Measurements from ENCODE around the gene FBRS. TPM values are rescaled to one million over a fixed set of nuclear protein-coding genes. Genes with fewer than 3 reads are reported as not detected.
"Not testable (repeated sequence)": the region's sequence is repeated elsewhere in the genome, so short reads cannot be mapped to it uniquely, and the experiment has no call there.

The FBRS gene
- total RNA-seq, 2 donors from 2014 or later = 39.3 to 160 TPM

DNA sequence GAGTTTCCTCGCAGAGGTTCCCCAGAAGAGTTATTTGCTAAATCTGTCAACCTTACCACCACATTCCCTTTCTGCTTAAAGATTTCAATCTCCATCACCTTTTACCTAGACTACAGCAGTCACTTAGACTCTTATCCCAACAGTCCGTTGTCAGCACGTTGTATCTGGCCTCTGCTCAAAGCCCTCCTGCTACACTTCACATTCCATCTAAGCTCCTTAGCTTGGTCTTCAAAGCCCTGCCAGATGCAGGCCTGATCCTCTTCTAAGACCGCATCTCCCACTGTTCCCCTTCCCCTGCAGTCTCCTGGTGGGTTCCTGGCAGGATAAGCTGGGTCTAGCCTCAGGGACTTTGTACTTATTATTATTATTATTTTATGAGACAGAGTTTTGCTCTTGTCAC is 30.5 kb downstream of the FBRS start:
- Histone ChIP-seq H3K27ac (no peak overlapping the region), H3K4me1 (ENCODE audit: control insufficient read depth in 1 of 2, low read depth in 2 of 2) (peaks cover 0 to 1% of the 10 kb centered on the region in 2 donors), H3K4me3 (no peak overlapping the region), H3K36me3 (no peaks in the 10 kb centered on the region), H3K27me3 (replicated peaks; ENCODE audit: insufficient read depth) (no peaks in the 10 kb centered on the region), H3K9me3 (no peaks in the 10 kb centered on the region)
- ATAC-seq (ENCODE audit: insufficient number of reproducible peaks, low FRiP score, low read depth) (no peak), DNase-seq (ENCODE audit: low spot score) (no peak)
- TF ChIP-seq, protein P1, sequence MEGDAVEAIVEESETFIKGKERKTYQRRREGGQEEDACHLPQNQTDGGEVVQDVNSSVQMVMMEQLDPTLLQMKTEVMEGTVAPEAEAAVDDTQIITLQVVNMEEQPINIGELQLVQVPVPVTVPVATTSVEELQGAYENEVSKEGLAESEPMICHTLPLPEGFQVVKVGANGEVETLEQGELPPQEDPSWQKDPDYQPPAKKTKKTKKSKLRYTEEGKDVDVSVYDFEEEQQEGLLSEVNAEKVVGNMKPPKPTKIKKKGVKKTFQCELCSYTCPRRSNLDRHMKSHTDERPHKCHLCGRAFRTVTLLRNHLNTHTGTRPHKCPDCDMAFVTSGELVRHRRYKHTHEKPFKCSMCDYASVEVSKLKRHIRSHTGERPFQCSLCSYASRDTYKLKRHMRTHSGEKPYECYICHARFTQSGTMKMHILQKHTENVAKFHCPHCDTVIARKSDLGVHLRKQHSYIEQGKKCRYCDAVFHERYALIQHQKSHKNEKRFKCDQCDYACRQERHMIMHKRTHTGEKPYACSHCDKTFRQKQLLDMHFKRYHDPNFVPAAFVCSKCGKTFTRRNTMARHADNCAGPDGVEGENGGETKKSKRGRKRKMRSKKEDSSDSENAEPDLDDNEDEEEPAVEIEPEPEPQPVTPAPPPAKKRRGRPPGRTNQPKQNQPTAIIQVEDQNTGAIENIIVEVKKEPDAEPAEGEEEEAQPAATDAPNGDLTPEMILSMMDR (IDR thresholded peaks at IDR 0.05) = no peak

DNA sequence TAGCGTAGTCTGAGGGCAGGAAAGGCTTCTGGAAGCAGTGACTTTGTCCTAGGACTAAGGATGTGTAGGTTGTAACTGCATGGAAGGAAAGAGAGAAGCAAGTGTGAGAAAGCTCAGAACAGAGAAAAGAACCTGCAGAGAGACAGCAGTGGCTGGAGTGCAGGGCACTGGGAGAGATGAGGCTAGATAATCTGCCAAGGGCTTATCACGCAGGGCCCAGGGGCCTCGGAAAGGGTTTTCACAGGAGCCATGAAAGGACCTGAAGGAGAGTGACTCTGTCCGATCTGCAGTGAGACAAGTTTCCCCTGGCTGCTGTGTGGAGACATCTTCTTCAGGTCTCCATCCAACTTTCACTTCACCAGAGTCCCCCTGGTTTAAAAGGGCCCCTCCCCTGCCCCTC is 33.7 kb downstream of the FBRS start:
- TF ChIP-seq, protein P1 (IDR thresholded peaks at IDR 0.05) = no peak
- ATAC-seq (ENCODE audit: insufficient number of reproducible peaks, low FRiP score, low read depth) = no peak
- Histone ChIP-seq H3K9me3 (no peaks in the 10 kb centered on the region), H3K4me3 (no peak overlapping the region), H3K27me3 (replicated peaks; ENCODE audit: insufficient read depth) (no peaks in the 10 kb centered on the region), H3K4me1 (ENCODE audit: control insufficient read depth in 1 of 2, low read depth in 2 of 2) (peaks cover 0 to 5% of the 10 kb centered on the region in 2 donors), H3K27ac (no peak overlapping the region), H3K36me3 (no peaks in the 10 kb centered on the region)
- no peak for DNase-seq (ENCODE audit: low spot score)

DNA sequence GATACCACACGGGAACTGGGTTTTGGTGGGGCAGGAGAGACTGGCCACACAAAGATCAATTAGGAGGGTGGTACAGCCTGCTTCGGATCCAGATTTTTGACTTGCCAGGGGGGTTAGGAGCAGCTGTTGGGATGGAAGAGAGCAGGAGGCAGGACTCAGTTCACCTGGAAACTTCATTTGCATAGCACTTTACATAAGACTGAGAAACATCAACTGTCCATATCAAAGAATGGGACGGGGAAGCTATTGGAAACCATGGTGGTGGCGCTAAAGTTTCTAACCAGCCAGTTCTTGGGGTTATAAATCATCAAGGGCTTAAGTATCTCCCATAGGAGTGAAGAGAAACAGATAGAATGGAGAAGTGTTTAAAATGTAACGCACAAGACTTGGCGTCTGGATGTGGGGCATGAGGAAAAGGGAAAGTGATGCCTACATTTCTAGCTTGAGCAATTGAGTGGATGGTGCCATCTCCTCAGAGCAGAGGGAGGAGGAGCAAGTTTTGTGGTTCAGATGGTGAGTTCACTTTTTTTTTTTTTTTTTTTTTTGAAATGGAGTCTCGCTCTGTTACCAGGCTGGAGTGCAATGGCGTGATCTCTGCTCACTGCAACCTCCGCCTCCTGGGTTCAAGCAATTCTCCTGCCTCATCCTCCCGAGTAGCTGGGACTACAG is 34.3 kb downstream of the FBRS start:
- TF ChIP-seq, protein P1 (IDR thresholded peaks at IDR 0.05) = no peak
- Histone ChIP-seq H3K4me1 (ENCODE audit: control insufficient read depth in 1 of 2, low read depth in 2 of 2) (peaks cover 3 to 10% of the 10 kb centered on the region in 2 donors), H3K9me3 (no peaks in the 10 kb centered on the region), H3K27ac (no peak overlapping the region), H3K27me3 (replicated peaks; ENCODE audit: insufficient read depth) (no peaks in the 10 kb centered on the region), H3K4me3 (no peak overlapping the region), H3K36me3 (no peaks in the 10 kb centered on the region)
- ATAC-seq (ENCODE audit: insufficient number of reproducible peaks, low FRiP score, low read depth) = no peak
- DNase-seq (ENCODE audit: low spot score) = no peak

DNA sequence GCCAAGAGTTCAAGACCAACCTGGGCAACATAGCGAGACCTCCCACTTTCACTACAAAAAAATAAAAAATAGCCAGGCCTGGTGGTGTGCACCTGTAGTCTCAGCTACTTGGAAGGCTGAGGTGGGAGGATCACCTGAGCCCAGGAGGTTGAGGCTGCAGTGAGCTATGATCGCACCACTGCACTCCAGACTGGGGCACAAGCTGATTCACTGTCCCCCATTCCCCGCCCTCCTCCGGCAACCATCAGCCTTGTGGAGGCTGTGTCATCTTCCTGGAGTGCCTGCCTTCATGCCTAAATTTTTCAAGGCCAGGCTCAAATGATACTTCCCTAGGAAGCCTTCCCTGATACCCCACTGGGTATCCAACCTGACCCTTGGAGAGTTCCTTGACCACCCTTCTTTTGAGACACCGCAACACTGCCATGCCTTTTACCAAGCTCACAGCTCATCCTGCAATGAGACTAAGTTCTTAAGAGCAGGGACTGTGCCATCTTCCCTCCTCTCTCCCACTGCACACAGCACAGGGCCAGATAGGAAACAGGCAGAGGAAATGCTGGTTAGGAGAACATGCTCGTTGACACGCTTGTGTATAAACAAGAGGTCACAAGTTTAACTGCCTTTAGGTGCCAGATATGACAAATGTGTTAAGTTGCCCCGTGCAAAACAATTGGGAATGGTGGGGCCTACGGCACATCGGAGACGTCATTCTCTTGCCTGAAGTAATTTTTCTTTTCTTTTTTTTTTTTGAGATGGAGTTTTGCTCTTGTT is 36.9 kb downstream of the FBRS start:
- Histone ChIP-seq H3K9me3 (no peaks in the 10 kb centered on the region), H3K36me3 (no peaks in the 10 kb centered on the region), H3K4me1 (ENCODE audit: control insufficient read depth in 1 of 2, low read depth in 2 of 2) (peaks cover 10 to 21% of the 10 kb centered on the region in 2 donors), H3K27me3 (replicated peaks; ENCODE audit: insufficient read depth) (no peaks in the 10 kb centered on the region), H3K27ac (no peak overlapping the region), H3K4me3 (no peak overlapping the region)
- DNase-seq (ENCODE audit: low spot score) = no peak
- TF ChIP-seq, protein P1 (IDR thresholded peaks at IDR 0.05) = no peak
- ATAC-seq (ENCODE audit: insufficient number of reproducible peaks, low FRiP score, low read depth) = no peak

DNA sequence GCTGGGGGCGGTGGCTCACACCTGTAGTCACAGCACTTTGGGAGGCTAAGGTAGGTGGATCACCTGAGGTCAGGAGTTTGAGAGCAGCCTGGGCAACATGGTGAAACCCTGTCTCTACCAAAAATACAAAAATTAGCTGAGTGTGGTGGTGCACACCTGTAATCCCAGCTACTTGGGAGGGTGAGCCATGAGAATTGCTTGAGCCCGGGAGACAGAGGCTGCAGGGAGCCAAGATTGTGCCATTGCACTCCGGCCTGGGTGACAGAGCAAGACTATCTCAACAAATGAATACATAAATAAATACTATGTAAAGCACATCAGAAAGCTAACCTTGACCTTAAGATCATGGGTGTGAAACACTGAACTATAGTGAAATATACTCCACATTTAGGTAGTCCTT is 38.4 kb downstream of the FBRS start:
- not testable (repeated sequence) for DNase-seq (ENCODE audit: low spot score); H3K36me3 ChIP-seq; H3K27me3 ChIP-seq (replicated peaks; ENCODE audit: insufficient read depth); H3K9me3 ChIP-seq; ATAC-seq (ENCODE audit: insufficient number of reproducible peaks, low FRiP score, low read depth); H3K27ac ChIP-seq; H3K4me3 ChIP-seq
- peaks cover 10 to 29% of the 10 kb centered on the region in 2 donors for H3K4me1 ChIP-seq (ENCODE audit: control insufficient read depth in 1 of 2, low read depth in 2 of 2)

Measured in thoracic aorta (tissue), 2 donors.